ENCODE measurements around the gene CCDC40. TPM values are rescaled to one million over a fixed set of nuclear protein-coding genes. Genes with fewer than 3 reads are reported as not detected.

Gene CCDC40
- total and polyA plus RNA-seq, 2 of the 13 experiments (the other 11 are each of a cell fraction or from before 2014, with no cell fraction given): 4.1 to 5.5 TPM

GRCh38 chr17:79991924-79992648, 44.4 kb upstream of the CCDC40 start (continued):
- TF ChIP-seq SRSF1 (optimal IDR thresholded peaks at IDR 0.05; ENCODE audit: low read depth, low read length): peak; percentile 56
- TF ChIP-seq ZNF557 (CRISPR knock-in tag; IDR thresholded peaks at IDR 0.05): 0 out of 2 replicates have a peak, but pooled peaks have one; percentile 83
- TF ChIP-seq RBM22 (optimal IDR thresholded peaks at IDR 0.05; ENCODE audit: low read length): peak; percentile 55
- peak; percentile 13; the same call in 1 of the 2 replicates for TF ChIP-seq KMT2A (CRISPR knock-in tag; IDR thresholded peaks at IDR 0.05)
- TF ChIP-seq ZNF784 (CRISPR knock-in tag; IDR thresholded peaks at IDR 0.05; ENCODE audit: borderline replicate concordance): 0 out of 2 replicates have a peak, but pooled peaks have one; percentile 43
- TF ChIP-seq MLX (CRISPR knock-in tag; IDR thresholded peaks at IDR 0.05): 0 out of 2 replicates have a peak, but pooled peaks have one; percentile 11
- TF ChIP-seq MEIS2 (CRISPR knock-in tag; IDR thresholded peaks at IDR 0.05): peak; percentile 78; the same call in 1 of the 2 replicates
- peak; percentile 69; the same call in 1 of the 2 replicates for TF ChIP-seq FOXA3 (CRISPR knock-in tag; IDR thresholded peaks at IDR 0.05)
- peak; percentile 82 for TF ChIP-seq ZMAT3 (CRISPR knock-in tag; conservative IDR thresholded peaks at IDR 0.05)
- peak; percentile 81 for TF ChIP-seq TBX2 (CRISPR knock-in tag; IDR thresholded peaks at IDR 0.05; ENCODE audit: borderline replicate concordance)
- no peak for TF ChIP-seq SP2 (CRISPR knock-in tag; IDR thresholded peaks at IDR 0.05)
- no peak for TF ChIP-seq CERS6 (CRISPR knock-in tag; IDR thresholded peaks at IDR 0.05)
- no peak for TF ChIP-seq ZNF446 (CRISPR knock-in tag; IDR thresholded peaks at IDR 0.05)
- peak; percentile 87 for TF ChIP-seq ZNF18 (CRISPR knock-in tag; IDR thresholded peaks at IDR 0.05; ENCODE audit: insufficient replicate concordance)
- TF ChIP-seq THAP11 (CRISPR knock-in tag; IDR thresholded peaks at IDR 0.05): peak; percentile 57
- peak; percentile 82 for TF ChIP-seq FOXP4 (CRISPR knock-in tag; IDR thresholded peaks at IDR 0.05)
- no peak; the same call in 1 of the 2 replicates for TF ChIP-seq SPEN (CRISPR knock-in tag; IDR thresholded peaks at IDR 0.05; ENCODE audit: low read depth)
- no peak; the same call in 1 of the 2 replicates for TF ChIP-seq ZSCAN31 (CRISPR knock-in tag; IDR thresholded peaks at IDR 0.05; ENCODE audit: low read depth)
- TF ChIP-seq FOXO1 (CRISPR knock-in tag; IDR thresholded peaks at IDR 0.05): no peak; the same call in 1 of the 2 replicates
- TF ChIP-seq TEAD2 (CRISPR knock-in tag; IDR thresholded peaks at IDR 0.05): no peak
- TF ChIP-seq HNF4G (IDR thresholded peaks at IDR 0.05; ENCODE audit: borderline replicate concordance, low read depth, low read length): no peak
- TF ChIP-seq HNF4G (CRISPR knock-in tag; IDR thresholded peaks at IDR 0.05; ENCODE audit: borderline replicate concordance, low read depth): peak; percentile 39; the same call in 1 of the 2 replicates
- 0 out of 2 replicates have a peak, but pooled peaks have one; percentile 28 for TF ChIP-seq POGZ (CRISPR knock-in tag; IDR thresholded peaks at IDR 0.05)
